GM12878 (cell line): ENCODE results near the gene PMM2. TPM values are rescaled to one million over a fixed set of nuclear protein-coding genes. Genes with fewer than 3 reads are reported as not detected.

Experiments
- ATAC-seq: fragments of 200-7000 bp; cut with Tn5 transposase; 3 replicates; pipeline ENCODE4 v1.9.1; 2020; ENCODE audit warnings: mild to moderate bottlenecking, moderate library complexity
- BruUV-seq: library from RNA; stranded (reverse); fragments of 400-500 nt; replicated peaks from 2 replicates; lab custom pipeline; 2021; lab: Mats Ljungman, UMichigan
- CTCF ChIA-PET: fragments of 300-600 bp; sonication (Branson Sonifier 250); formaldehyde crosslinking; extraction: SDS; loops from one replicate; lab custom pipeline; 2021; ENCODE audit warnings: inconsistent platforms; lab: Yijun Ruan, JAX
- POLR2A ChIA-PET: fragments of 350-600 bp; formaldehyde crosslinking; extraction: SDS; loops from one replicate; lab custom pipeline; 2021; ENCODE audit warnings: inconsistent platforms; lab: Charles Lee
- RAD21 ChIA-PET: fragments of 300-600 bp; sonication (Branson Sonifier 250); formaldehyde crosslinking; loops from one replicate; lab custom pipeline; 2023; ENCODE audit warnings: antibody characterized with exemption; ENCODE audit not compliant: unreplicated experiment; lab: Charles Lee
- SMC1A ChIA-PET: fragments of 300-600 bp; sonication (Branson Sonifier 250); formaldehyde crosslinking; loops from one replicate; lab custom pipeline; 2023; ENCODE audit not compliant: unreplicated experiment, uncharacterized antibody; lab: Charles Lee
- DNase-seq: peaks from one replicate; pipeline ENCODE4 v3.0.0-alpha.2; 2011; ENCODE audit warnings: low read depth, low spot score
- FAIRE-seq: peaks from 3 replicates; lab custom pipeline; 2011; peaks lifted over from hg19 to GRCh38; lab: Jason Lieb, UNC
- H2AFZ ChIP-seq: 2 replicates; pipeline ENCODE4 v1.6.0; 2011; ENCODE audit warnings: low read depth, low read length, control low read depth; ENCODE audit not compliant: control insufficient read depth
- H3K27ac ChIP-seq: 2 replicates; pipeline ENCODE4 v1.5.1; 2011; ENCODE audit warnings: control low read depth; ENCODE audit not compliant: control insufficient read depth, insufficient read depth
- H3K27me3 ChIP-seq, 2 experiments: replicated peaks in 1 of 2; 2 replicates each; pipeline versions ENCODE4 v1.6.0 to v1.6.1; 2011; ENCODE audit warnings: low read length in 1 of 2; ENCODE audit not compliant: control insufficient read depth in 2 of 2, insufficient read depth in 2 of 2
- H3K36me3 ChIP-seq, 2 experiments: 2 replicates each; pipeline ENCODE4 v1.5.1; 2011; ENCODE audit warnings: low read length in 1 of 2; ENCODE audit not compliant: control insufficient read depth in 2 of 2, insufficient read depth in 2 of 2
- H3K4me1 ChIP-seq: 2 replicates; pipeline ENCODE4 v1.6.1; 2011; ENCODE audit warnings: mild to moderate bottlenecking, low read length, moderate library complexity, mixed read lengths; ENCODE audit not compliant: control insufficient read depth, insufficient read depth
- H3K4me2 ChIP-seq: 2 replicates; pipeline ENCODE4 v1.6.0; 2011; ENCODE audit warnings: control low read depth; ENCODE audit not compliant: control insufficient read depth, insufficient read depth
- H3K4me3 ChIP-seq: fragments of 200-600 bp; sonication (generic); 2 replicates; pipeline ENCODE4 v1.5.1; 2016
- H3K79me2 ChIP-seq: 2 replicates; pipeline ENCODE4 v1.6.0; 2011; ENCODE audit warnings: low read length; ENCODE audit not compliant: control insufficient read depth, insufficient read depth
- H3K9ac ChIP-seq: 2 replicates; pipeline ENCODE4 v1.8.0; 2011; ENCODE audit warnings: low read length, control low read depth, mixed read lengths; ENCODE audit not compliant: control insufficient read depth, insufficient read depth
- H3K9me3 ChIP-seq: replicated peaks from 3 replicates; pipeline ENCODE4 v1.5.1; 2011; ENCODE audit warnings: mild to moderate bottlenecking, low read length; ENCODE audit not compliant: control insufficient read depth, insufficient read depth
- H4K20me1 ChIP-seq: 2 replicates; pipeline ENCODE4 v1.6.0; 2011; ENCODE audit not compliant: control insufficient read depth, insufficient read depth
- CREB1 ChIP-seq: IDR thresholded peaks from 2 replicates; pipeline ENCODE4 v1.6.1; 2012; ENCODE audit warnings: low read depth, mild to moderate bottlenecking, inconsistent platforms
- MTA3 ChIP-seq: IDR thresholded peaks from 2 replicates; pipeline ENCODE4 v1.6.1; 2012; ENCODE audit warnings: low read length, inconsistent platforms, borderline replicate concordance
- PML ChIP-seq: IDR thresholded peaks from 2 replicates; pipeline ENCODE4 v1.6.1; 2012; ENCODE audit warnings: low read length, inconsistent platforms
- ZNF622 ChIP-seq: fragments of 450-650 bp; IDR thresholded peaks from 2 replicates; pipeline ENCODE4 v1.6.1; 2017; ENCODE audit warnings: mild to moderate bottlenecking, inconsistent platforms
- WGBS: methylation state at CpG from one replicate; pipeline ENCODE4 v1.1.6; 2016; ENCODE audit warnings: low lambda C conversion rate; ENCODE audit not compliant: insufficient replicate concordance, insufficient coverage; ENCODE audit errors: missing lambda C conversion rate; 5-methylcytosine and 5-hydroxymethylcytosine counted together
- in situ Hi-C: fragments of 300-500 bp; cut with MboI; formaldehyde crosslinking; loops from 9 replicates; pipeline ENCODE4 v1.14.3; 2018; ENCODE audit warnings: mixed read lengths
- intact Hi-C: fragments of 100-400 bp; cut with micrococcal nuclease; formaldehyde crosslinking; loops from one replicate; pipeline ENCODE4 v1.14.2; 2022; ENCODE audit not compliant: unreplicated experiment
- polyA plus RNA-seq, 11 experiments: library from polyadenylated mRNA; depleted of rRNA in 4 of 11; unstranded in 6 of 11; stranded (reverse) in 5 of 11; fragments of >200 nt; fragmentation: Nextera tagmentation in 4 of 11; fragmentation: Illumina TruSeq in 1 of 11; extraction: Ambion mirVana in 4 of 11; extraction: Trizol in 1 of 11; gene quantifications; 1 replicate in 1 of 11; 2 replicates in 10 of 11; pipeline versions ENCODE4 v1.2.1 to v1.2.3, GENCODE V29; 2011 to 2016; ENCODE audit warnings: inconsistent platforms in 2 of 11, missing spikeins in 2 of 11, low read depth in 1 of 11
- total RNA-seq, 4 experiments: library from RNA; depleted of rRNA in 3 of 4; stranded (reverse); fragments of >200 nt in 3 of 4; fragmentation: Illumina TruSeq in 1 of 4; extraction: Trizol in 1 of 4; gene quantifications; 2 replicates each; pipeline versions ENCODE4 v1.2.1 to v1.2.3, GENCODE V29; 2013 to 2021
- TF ChIP-seq, protein P1 (sequence below): IDR thresholded peaks from 2 replicates; pipeline ENCODE4 v1.6.1; 2011; ENCODE audit warnings: mild to moderate bottlenecking, low read depth, low read length, moderate library complexity; ENCODE audit not compliant: insufficient replicate concordance
- TF ChIP-seq, protein P2 (sequence below): fragments of 450-650 bp; formaldehyde crosslinking; IDR thresholded peaks from 2 replicates; pipeline ENCODE4 v1.5.0; 2022; ENCODE audit warnings: mild to moderate bottlenecking, missing genetic modification characterization

PMM2 gene
- total and polyA plus RNA-seq, 10 of the 15 experiments (the other 5 are each of a cell fraction or from before 2014, with no cell fraction given), result 22.6 to 69.4 (median 52.3) TPM

DNA sequence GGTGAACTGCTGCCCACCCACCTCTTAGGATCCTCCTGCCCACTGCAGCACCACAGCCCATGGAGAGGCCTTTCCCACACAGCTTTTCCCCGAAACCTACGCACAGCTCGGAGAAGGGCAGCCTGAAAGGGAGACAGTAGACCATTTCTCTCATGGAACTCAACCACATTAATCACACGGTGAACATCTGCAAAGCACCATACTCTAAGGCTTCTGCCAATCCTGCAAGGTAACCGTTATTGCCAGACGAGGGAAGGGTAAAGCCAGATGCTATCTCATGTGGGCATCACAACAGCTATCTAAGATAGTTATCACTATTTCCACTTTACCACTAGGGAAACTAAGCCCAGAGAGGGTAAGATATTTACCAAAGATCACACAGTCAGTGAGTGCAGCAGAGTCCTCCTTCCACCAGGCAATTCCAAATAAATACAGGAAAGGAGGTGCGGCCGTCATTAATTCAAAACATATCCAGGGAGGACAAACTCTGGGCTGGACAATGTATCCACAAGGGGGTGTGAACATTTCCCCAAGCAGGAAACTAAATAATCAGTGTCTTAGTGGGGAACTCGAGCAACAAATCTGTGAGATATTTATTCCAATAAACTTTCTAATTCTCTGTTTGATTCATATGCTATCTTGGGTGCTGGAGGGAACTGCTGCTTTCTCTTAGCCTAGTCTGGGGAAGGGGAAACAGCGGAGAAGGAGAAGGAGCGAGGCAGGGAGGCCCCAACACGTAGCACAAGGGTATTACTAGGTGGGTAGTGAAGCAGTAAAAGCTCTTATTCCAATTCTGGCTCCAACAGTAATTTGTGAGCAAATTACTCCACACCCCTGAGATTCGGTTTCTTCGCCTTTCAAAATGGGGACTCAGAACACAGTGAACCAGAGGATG lies 923 bp upstream of the PMM2 start:
- ChIA-PET POLR2A (interaction anchor here (1.8 to 2.0 kb wide), 2 partner anchors 71 to 72 kb away, joined by 5 read pairs; partner anchors contain the start of gene CARHSP1), CTCF (interaction anchor here (0.5 to 2.1 kb wide), 8 partner anchors 30 to 338 kb away, joined by 3 to 8 read pairs (median 4); partner anchors contain the start of gene LITAFD), SMC1A (interaction anchor here (0.9 to 3.3 kb wide), 6 partner anchors 14 to 175 kb away, joined by 3 to 10 read pairs (median 4); partner anchors contain the start of gene METTL22), RAD21 (interaction anchor here (0.7 to 2.8 kb wide), 7 partner anchors 9 to 84 kb away, joined by 3 to 15 read pairs (median 3); partner anchors contain the start of gene CARHSP1)
- peak overlapping the region; percentile 59 for H2AFZ ChIP-seq
- DNase-seq (no peak), FAIRE-seq (no peak), ATAC-seq (no peak)
- H3K4me1 ChIP-seq, result peaks cover 10% of the 10 kb centered on the region
- peak overlapping the region; percentile 87 for H3K4me2 ChIP-seq
- H3K27me3 ChIP-seq, result no peaks in the 10 kb centered on the region
- TF ChIP-seq, protein P1, sequence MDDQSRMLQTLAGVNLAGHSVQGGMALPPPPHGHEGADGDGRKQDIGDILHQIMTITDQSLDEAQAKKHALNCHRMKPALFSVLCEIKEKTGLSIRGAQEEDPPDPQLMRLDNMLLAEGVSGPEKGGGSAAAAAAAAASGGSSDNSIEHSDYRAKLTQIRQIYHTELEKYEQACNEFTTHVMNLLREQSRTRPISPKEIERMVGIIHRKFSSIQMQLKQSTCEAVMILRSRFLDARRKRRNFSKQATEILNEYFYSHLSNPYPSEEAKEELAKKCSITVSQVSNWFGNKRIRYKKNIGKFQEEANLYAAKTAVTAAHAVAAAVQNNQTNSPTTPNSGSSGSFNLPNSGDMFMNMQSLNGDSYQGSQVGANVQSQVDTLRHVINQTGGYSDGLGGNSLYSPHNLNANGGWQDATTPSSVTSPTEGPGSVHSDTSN, result no peak
- TF ChIP-seq MTA3, result peak; percentile 52; the same call in 1 of the 2 replicates
- peak; percentile 13; the same call in 1 of the 2 replicates for TF ChIP-seq CREB1
- no peak for TF ChIP-seq ZNF622
- peak; percentile 13; the same call in 1 of the 2 replicates for TF ChIP-seq PML
- TF ChIP-seq, protein P2, sequence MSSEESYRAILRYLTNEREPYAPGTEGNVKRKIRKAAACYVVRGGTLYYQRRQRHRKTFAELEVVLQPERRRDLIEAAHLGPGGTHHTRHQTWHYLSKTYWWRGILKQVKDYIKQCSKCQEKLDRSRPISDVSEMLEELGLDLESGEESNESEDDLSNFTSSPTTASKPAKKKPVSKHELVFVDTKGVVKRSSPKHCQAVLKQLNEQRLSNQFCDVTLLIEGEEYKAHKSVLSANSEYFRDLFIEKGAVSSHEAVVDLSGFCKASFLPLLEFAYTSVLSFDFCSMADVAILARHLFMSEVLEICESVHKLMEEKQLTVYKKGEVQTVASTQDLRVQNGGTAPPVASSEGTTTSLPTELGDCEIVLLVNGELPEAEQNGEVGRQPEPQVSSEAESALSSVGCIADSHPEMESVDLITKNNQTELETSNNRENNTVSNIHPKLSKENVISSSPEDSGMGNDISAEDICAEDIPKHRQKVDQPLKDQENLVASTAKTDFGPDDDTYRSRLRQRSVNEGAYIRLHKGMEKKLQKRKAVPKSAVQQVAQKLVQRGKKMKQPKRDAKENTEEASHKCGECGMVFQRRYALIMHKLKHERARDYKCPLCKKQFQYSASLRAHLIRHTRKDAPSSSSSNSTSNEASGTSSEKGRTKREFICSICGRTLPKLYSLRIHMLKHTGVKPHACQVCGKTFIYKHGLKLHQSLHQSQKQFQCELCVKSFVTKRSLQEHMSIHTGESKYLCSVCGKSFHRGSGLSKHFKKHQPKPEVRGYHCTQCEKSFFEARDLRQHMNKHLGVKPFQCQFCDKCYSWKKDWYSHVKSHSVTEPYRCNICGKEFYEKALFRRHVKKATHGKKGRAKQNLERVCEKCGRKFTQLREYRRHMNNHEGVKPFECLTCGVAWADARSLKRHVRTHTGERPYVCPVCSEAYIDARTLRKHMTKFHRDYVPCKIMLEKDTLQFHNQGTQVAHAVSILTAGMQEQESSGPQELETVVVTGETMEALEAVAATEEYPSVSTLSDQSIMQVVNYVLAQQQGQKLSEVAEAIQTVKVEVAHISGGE (CRISPR knock-in tag), result no peak
- in situ Hi-C loops, result loop anchor here (5.0 kb wide), 1 partner anchor 134 kb away; no protein-coding TSS in a partner anchor
- H3K79me2 ChIP-seq, result peaks cover 61% of the 10 kb centered on the region
- WGBS, result 41% methylated on average over 14 of the region's 14 CpGs
- intact Hi-C loops, result loop anchor here (1.0 to 5.0 kb wide), 5 partner anchors 72 to 336 kb away; partner anchors contain the start of gene HAPSTR1
- H4K20me1 ChIP-seq, result peaks cover 2% of the 10 kb centered on the region; the same call in 1 of the 2 replicates
- peak overlapping the region; percentile 71 for H3K27ac ChIP-seq
- H3K9me3 ChIP-seq, result no peaks in the 10 kb centered on the region
- no peaks in the 10 kb centered on the region; a peak in 1 of 4 replicates for H3K36me3 ChIP-seq
- BruUV-seq, result TSS peak; percentile 92
- peak overlapping the region; percentile 89 for H3K4me3 ChIP-seq
- H3K9ac ChIP-seq, result peak overlapping the region; percentile 86
